HL-60 (cell line): ENCODE results near the gene RAB5IF.

Experiments
- POLR2AphosphoS5 ChIP-seq: IDR thresholded peaks from 2 replicates; pipeline ENCODE4 v1.6.1; 2012; ENCODE audit warnings: low read depth
- REST ChIP-seq: IDR thresholded peaks from 2 replicates; pipeline ENCODE4 v1.6.1; 2012; ENCODE audit warnings: low read depth; ENCODE audit not compliant: insufficient replicate concordance
- TF ChIP-seq, protein P1 (sequence below): IDR thresholded peaks from one replicate; pipeline ENCODE4 v1.5.1; 2011; ENCODE audit warnings: low read length, control low read depth, inconsistent platforms; ENCODE audit not compliant: insufficient read depth

DNA sequence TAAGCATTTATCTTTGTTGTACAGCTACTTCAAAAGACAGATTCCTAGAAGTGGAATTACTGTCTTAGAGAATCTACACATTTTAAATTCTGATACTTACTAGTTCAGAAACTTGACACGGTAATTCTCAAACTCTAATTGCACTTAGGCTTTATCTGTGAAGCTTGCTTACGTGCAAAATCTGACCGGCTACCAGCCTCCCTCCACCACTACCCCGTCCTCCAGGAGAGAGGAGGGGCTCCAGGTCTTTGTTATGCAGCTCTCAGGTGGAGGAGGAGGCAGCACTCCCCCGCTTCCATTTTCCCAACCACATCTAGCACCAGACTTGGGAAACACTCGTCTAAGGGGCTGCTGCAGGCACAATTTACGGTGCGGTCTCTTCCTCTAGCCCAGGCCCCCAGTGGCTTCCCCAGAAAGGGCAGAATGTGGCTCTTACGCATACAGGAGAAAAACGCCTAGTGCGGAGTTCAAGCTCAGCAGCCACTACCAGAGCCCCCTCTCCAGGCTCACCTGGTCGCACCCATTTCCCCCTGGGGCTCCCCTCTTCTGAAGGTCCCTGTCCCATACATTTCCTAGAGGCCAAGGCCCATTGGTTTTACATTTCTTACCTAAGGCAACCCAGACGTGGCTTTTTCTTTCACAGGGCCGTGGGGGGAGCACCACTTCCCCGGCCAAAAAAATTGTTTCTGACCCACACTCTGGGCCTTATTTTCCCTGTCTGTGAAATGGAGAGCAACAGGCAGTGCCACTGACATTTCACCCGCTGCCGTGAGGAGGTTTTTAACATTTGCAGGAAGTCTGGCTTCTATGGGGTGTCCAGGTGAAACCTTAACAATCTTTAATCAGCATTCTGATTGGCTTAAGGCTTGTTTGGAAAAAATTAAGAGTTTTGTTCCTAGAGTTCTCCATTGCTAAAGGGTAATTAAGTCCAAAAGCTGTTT is 33.7 kb upstream of the RAB5IF start:
- TF ChIP-seq REST (no peak), POLR2AphosphoS5 (no peak)
- TF ChIP-seq, protein P1, sequence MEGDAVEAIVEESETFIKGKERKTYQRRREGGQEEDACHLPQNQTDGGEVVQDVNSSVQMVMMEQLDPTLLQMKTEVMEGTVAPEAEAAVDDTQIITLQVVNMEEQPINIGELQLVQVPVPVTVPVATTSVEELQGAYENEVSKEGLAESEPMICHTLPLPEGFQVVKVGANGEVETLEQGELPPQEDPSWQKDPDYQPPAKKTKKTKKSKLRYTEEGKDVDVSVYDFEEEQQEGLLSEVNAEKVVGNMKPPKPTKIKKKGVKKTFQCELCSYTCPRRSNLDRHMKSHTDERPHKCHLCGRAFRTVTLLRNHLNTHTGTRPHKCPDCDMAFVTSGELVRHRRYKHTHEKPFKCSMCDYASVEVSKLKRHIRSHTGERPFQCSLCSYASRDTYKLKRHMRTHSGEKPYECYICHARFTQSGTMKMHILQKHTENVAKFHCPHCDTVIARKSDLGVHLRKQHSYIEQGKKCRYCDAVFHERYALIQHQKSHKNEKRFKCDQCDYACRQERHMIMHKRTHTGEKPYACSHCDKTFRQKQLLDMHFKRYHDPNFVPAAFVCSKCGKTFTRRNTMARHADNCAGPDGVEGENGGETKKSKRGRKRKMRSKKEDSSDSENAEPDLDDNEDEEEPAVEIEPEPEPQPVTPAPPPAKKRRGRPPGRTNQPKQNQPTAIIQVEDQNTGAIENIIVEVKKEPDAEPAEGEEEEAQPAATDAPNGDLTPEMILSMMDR, result no peak
